ENCODE results near the gene TMEM272. TPM values are rescaled to one million over a fixed set of nuclear protein-coding genes. Genes with fewer than 3 reads are reported as not detected.
"Not testable (repeated sequence)": the region's sequence is repeated elsewhere in the genome, so short reads cannot be mapped to it uniquely, and the experiment has no call there.

The TMEM272 gene
- total RNA-seq, 4 donors from 2014 or later: 0.40 to 0.57 TPM; not detected in 2

GRCh38 chr13:51826606-51827005, 18.4 kb downstream of the TMEM272 start:
- TF ChIP-seq, protein P1, sequence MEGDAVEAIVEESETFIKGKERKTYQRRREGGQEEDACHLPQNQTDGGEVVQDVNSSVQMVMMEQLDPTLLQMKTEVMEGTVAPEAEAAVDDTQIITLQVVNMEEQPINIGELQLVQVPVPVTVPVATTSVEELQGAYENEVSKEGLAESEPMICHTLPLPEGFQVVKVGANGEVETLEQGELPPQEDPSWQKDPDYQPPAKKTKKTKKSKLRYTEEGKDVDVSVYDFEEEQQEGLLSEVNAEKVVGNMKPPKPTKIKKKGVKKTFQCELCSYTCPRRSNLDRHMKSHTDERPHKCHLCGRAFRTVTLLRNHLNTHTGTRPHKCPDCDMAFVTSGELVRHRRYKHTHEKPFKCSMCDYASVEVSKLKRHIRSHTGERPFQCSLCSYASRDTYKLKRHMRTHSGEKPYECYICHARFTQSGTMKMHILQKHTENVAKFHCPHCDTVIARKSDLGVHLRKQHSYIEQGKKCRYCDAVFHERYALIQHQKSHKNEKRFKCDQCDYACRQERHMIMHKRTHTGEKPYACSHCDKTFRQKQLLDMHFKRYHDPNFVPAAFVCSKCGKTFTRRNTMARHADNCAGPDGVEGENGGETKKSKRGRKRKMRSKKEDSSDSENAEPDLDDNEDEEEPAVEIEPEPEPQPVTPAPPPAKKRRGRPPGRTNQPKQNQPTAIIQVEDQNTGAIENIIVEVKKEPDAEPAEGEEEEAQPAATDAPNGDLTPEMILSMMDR (IDR thresholded peaks at IDR 0.05): no peak
- TF ChIP-seq POLR2A (IDR thresholded peaks at IDR 0.05): no peak
- H3K4me3 ChIP-seq: no peak overlapping the region
- no peaks in the 10 kb centered on the region for H3K9me3 ChIP-seq
- H3K27ac ChIP-seq: peak overlapping the region in 1 of 4 donors; percentile 71
- DNase-seq: no peak
- no peaks in the 10 kb centered on the region for H3K36me3 ChIP-seq
- no peaks in the 10 kb centered on the region for H3K27me3 ChIP-seq
- peaks cover 0 to 21% (median 5%) of the 10 kb centered on the region in 4 donors for H3K4me1 ChIP-seq

- H3K4me3 ChIP-seq: no peak overlapping the region
- peak overlapping the region; percentile 34 to 71 (median 44) for H3K27ac ChIP-seq
- no peaks in the 10 kb centered on the region for H3K27me3 ChIP-seq
- TF ChIP-seq POLR2A (IDR thresholded peaks at IDR 0.05): no peak
- TF ChIP-seq, protein P1 (IDR thresholded peaks at IDR 0.05): no peak
- H3K36me3 ChIP-seq: no peaks in the 10 kb centered on the region
- peaks cover 0 to 21% (median 5%) of the 10 kb centered on the region in 4 donors for H3K4me1 ChIP-seq
- no peak for DNase-seq
- no peaks in the 10 kb centered on the region for H3K9me3 ChIP-seq
Measured at GRCh38 chr13:51825681-51826254, 19.2 kb downstream of the TMEM272 start.

- no peaks in the 10 kb centered on the region for H3K9me3 ChIP-seq
- no peak for TF ChIP-seq POLR2A (IDR thresholded peaks at IDR 0.05)
- TF ChIP-seq, protein P1 (IDR thresholded peaks at IDR 0.05): no peak
- peak overlapping the region in 3 of 4 donors; percentile 34 to 71 (median 39) for H3K27ac ChIP-seq
- H3K36me3 ChIP-seq: no peaks in the 10 kb centered on the region
- H3K4me1 ChIP-seq: peaks cover 0 to 21% (median 5%) of the 10 kb centered on the region in 4 donors
- no peak for DNase-seq
- no peaks in the 10 kb centered on the region for H3K27me3 ChIP-seq
- H3K4me3 ChIP-seq: peak overlapping the region in 1 of 4 donors; percentile 28
Measured at GRCh38 chr13:51825165-51825592, 19.8 kb downstream of the TMEM272 start.

- H3K27me3 ChIP-seq, DNase-seq, H3K36me3 ChIP-seq, H3K9me3 ChIP-seq: not testable (repeated sequence)
- Histone ChIP-seq H3K27ac (peak overlapping the region in 3 of 4 donors; percentile 34 to 71 (median 34)), H3K4me1 (peaks cover 0 to 21% (median 5%) of the 10 kb centered on the region in 4 donors), H3K4me3 (peak overlapping the region in 1 of 4 donors; percentile 28)
Measured at GRCh38 chr13:51824712-51825111, 20.3 kb downstream of the TMEM272 start.

DNA sequence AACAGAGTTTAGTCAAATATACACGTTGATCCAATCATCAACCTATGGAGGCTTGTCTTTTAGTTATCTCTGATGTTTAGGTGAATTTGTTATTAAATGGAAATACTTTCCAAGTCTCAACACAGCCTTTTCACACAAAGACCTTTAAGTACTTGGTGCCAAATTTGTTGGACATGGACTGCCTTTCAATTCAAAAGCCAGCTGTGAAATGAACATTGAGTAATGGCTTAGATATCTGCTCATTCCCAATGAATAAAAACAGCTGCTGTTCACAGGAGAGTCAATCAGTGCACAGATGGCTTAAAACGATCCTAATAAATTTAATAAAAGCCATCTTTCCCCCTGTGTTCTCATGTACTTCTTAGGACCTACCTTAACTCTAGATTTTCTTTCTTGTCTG, 21.1 kb downstream of the TMEM272 start:
- no peaks in the 10 kb centered on the region for H3K27me3 ChIP-seq
- H3K27ac ChIP-seq: no peak overlapping the region
- no peak for DNase-seq
- H3K9me3 ChIP-seq: no peaks in the 10 kb centered on the region
- H3K4me1 ChIP-seq: peaks cover 0 to 21% (median 5%) of the 10 kb centered on the region in 4 donors
- H3K4me3 ChIP-seq: no peak overlapping the region
- TF ChIP-seq, protein P1 (IDR thresholded peaks at IDR 0.05): no peak
- TF ChIP-seq POLR2A (IDR thresholded peaks at IDR 0.05): no peak
- no peaks in the 10 kb centered on the region for H3K36me3 ChIP-seq

- TF ChIP-seq, protein P1 (IDR thresholded peaks at IDR 0.05): no peak
- DNase-seq: peak in 1 of 3 donors; percentile 8
- peak overlapping the region in 1 of 4 donors; percentile 70 for H3K27ac ChIP-seq
- peaks cover 0 to 21% (median 5%) of the 10 kb centered on the region in 4 donors for H3K4me1 ChIP-seq
- H3K9me3 ChIP-seq: no peaks in the 10 kb centered on the region
- no peak overlapping the region for H3K4me3 ChIP-seq
- no peaks in the 10 kb centered on the region for H3K36me3 ChIP-seq
- no peaks in the 10 kb centered on the region for H3K27me3 ChIP-seq
Measured at GRCh38 chr13:51823359-51823758, 21.6 kb downstream of the TMEM272 start.

Measured in Peyer's patch (tissue), 4 donors.